ENCODE results near the gene MYO5A.

- TF ChIP-seq JUN (IDR thresholded peaks at IDR 0.05; ENCODE audit: borderline replicate concordance, low read depth, low read length) (no peak), JUN (CRISPR knock-in tag; IDR thresholded peaks at IDR 0.05; ENCODE audit: borderline replicate concordance) (no peak), EZH2 (IDR thresholded peaks at IDR 0.05; ENCODE audit: borderline replicate concordance, low read depth, low read length) (no peak), MIER1 (IDR thresholded peaks at IDR 0.05; ENCODE audit: low read depth) (no peak), ELK1 (CRISPR knock-in tag; IDR thresholded peaks at IDR 0.05) (no peak), IFI16 (CRISPR knock-in tag; IDR thresholded peaks at IDR 0.05) (no peak), SAP30 (IDR thresholded peaks at IDR 0.05; ENCODE audit: borderline replicate concordance, insufficient read depth, low read depth, low read length, poor library complexity, severe bottlenecking) (no peak), ELF1 (tag; IDR thresholded peaks at IDR 0.05) (no peak), ZNF518B (CRISPR knock-in tag; IDR thresholded peaks at IDR 0.05) (no peak), MAX (CRISPR knock-in tag; IDR thresholded peaks at IDR 0.05) (no peak), CEBPB (tag; IDR thresholded peaks at IDR 0.05) (no peak), USF2 (CRISPR knock-in tag; IDR thresholded peaks at IDR 0.05) (no peak)
Measured at GRCh38 chr15:52415628-52416027, 113.1 kb downstream of the MYO5A start.

All from K562 (cell line).